GM18858 (cell line): ENCODE measurements around the gene EIF3F.

ENCODE experiments used
- ATAC-seq: cut with Tn5 transposase; IDR thresholded peaks from one replicate; pipeline ENCODE4 v1.9.1; 2021; ENCODE audit not compliant: unreplicated experiment

EIF3F gene

GRCh38 chr11:8038811-8039529, 51.8 kb downstream of the EIF3F start:
- no peak for ATAC-seq

DNA sequence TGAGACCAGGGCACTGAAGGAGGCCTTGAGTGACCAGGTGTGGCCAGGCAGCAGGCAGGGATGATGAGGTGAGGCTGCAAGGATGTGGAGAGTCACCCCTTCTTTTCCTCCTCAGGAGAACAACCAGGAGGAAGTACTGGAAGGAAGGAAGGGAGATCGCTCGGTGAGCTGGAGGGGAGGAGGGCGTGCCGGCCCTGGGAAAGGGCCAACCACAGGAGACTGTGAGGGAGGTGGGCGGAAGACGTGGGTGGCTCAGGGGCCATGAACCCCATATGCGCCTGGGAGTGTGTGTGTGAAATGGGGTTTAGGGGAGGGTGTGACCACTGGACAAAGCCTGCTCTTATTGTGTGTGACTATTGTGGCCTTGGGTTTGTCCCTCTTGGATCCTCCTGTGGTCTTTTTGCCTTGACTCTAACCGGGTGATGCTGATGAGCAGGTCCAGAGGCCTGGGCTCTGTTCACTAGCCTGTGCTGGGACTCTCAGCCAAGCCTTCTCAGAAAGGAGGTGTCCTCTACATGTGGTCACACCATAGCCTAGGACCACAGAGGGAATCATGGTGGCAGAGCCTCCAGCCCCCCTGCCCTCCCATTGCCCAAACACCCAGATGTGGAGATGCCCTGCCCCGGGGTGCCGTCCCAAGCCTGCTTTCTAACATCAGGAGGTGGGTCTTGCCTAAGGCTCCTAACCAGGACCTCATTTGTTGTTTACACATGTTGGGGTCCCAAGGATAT, 52.6 kb downstream of the EIF3F start:
- no peak for ATAC-seq

- no peak for ATAC-seq
Observed at GRCh38 chr11:8040261-8040920, 53.3 kb downstream of the EIF3F start.

- ATAC-seq: no peak
Observed at GRCh38 chr11:8040921-8041285, 53.8 kb downstream of the EIF3F start.

DNA sequence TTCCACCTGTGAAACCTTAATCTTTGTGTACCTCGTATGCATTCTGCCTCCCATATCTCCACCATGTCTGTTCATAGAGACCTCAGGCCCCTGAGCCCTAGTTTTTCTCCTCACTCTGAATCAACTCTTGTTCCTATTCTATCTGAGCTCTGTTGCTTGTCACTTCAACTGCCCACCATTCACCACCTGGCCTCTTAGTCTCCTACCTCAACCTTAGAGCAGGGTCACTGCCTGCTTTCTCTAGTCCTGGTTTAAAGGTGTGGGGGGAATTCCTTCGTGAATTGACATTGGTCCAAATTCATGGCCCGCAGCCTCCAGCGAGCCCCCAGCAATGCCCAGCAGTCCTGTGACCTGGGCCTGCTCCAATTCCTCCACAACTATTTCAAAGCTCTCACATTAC, 54.4 kb downstream of the EIF3F start:
- ATAC-seq: no peak

DNA sequence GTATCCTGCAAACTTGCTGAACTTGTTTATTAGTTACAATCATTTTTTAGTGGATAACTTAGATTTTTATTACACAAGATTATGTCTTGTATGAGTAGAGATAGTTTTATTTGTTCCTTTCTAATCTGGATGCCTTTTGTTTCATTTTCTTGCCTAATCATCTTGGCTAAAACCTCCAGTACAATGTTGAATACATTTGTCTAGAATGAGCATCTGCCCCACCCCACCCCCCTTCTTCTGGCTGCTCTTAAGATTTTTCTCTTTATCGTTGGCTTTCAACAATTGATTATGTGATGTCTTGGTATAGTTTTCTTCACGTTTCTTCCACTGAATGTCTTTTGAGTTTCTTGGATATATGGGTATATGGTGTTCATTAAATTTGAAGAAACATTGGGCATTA, 56.6 kb downstream of the EIF3F start:
- ATAC-seq: no peak

DNA sequence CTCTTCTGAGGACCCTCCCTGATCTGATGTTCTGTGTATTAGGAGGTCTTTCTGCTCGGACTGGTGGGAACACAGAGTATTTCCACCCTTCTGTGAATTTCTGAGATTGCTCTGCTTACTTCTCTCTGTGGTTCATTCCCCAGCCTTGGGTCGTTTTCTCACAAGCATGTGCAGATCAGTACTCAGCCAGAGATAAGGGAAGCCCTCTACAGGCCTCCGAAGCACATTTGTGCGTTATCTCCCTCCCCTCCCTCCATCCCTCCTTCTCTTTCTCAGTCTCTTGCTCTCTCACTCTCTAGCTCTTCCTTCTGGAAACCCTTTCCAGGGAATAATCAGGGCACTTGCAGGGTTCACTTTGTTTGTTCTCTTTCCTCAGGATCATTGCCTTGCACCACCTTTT, 58.7 kb downstream of the EIF3F start:
- no peak for ATAC-seq

DNA sequence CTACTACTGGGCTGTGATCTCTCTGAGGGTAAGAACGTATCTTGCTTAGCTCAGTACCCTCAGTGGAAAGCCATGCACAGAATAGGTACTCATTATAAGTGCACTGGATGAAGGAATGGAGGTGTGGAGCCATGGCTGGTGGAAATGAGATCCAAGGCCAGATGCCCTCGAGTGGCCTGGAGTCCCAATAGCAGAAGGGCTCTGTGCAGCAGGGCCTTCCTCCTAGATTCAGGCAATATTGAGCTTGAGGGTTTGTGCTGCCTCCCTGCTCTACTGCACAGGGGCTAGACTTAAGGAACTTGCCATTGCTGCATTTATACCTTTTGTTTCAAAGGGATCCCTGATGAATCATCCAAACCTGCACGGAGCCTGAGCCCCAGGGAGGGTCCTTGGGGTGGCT, 60.2 kb downstream of the EIF3F start:
- ATAC-seq: no peak

- no peak for ATAC-seq
Observed at GRCh38 chr11:8049084-8049483, 61.9 kb downstream of the EIF3F start.
